ENCODE results near the gene TENT4B.

Gene TENT4B

GRCh38 chr16:50267651-50268050 is 114.5 kb downstream of the TENT4B start:
- ChIA-PET CTCF (no interaction called here), POLR2A (no interaction called here)
- TF ChIP-seq LEF1 (IDR thresholded peaks at IDR 0.05; ENCODE audit: borderline replicate concordance) (no peak), PKNOX1 (IDR thresholded peaks at IDR 0.05) (no peak), FOXK2 (IDR thresholded peaks at IDR 0.05) (no peak), BHLHE40 (IDR thresholded peaks at IDR 0.05; ENCODE audit: borderline replicate concordance) (no peak), ZNF384 (IDR thresholded peaks at IDR 0.05) (no peak), ARNT (IDR thresholded peaks at IDR 0.05) (no peak), SP1 (IDR thresholded peaks at IDR 0.05) (no peak), L3MBTL2 (conservative IDR thresholded peaks at IDR 0.05) (no peak), SUZ12 (IDR thresholded peaks at IDR 0.05) (no peak), HDGF (IDR thresholded peaks at IDR 0.05; ENCODE audit: borderline replicate concordance) (no peak), TARDBP (IDR thresholded peaks at IDR 0.05) (no peak), NFRKB (IDR thresholded peaks at IDR 0.05) (no peak)
- DNase-seq (ENCODE audit: extremely low spot score) = no peak

GRCh38 chr16:50268352-50268751 is 115.2 kb downstream of the TENT4B start:
- no peak for DNase-seq (ENCODE audit: extremely low spot score)
- POLR2A ChIA-PET = no interaction called here
- CTCF ChIA-PET = no interaction called here
- TF ChIP-seq FOXM1 (IDR thresholded peaks at IDR 0.05; ENCODE audit: borderline replicate concordance) = no peak
- no peak for TF ChIP-seq NFRKB (IDR thresholded peaks at IDR 0.05)
- TF ChIP-seq CTBP1 (IDR thresholded peaks at IDR 0.05; ENCODE audit: borderline replicate concordance) = no peak
- TF ChIP-seq TARDBP (IDR thresholded peaks at IDR 0.05) = no peak
- TF ChIP-seq ZNF384 (IDR thresholded peaks at IDR 0.05) = no peak
- no peak for TF ChIP-seq L3MBTL2 (conservative IDR thresholded peaks at IDR 0.05)

GRCh38 chr16:50269061-50269705 is 116.1 kb downstream of the TENT4B start:
- ChIA-PET POLR2A (no interaction called here), CTCF (no interaction called here)
- no peak for DNase-seq (ENCODE audit: extremely low spot score)
- TF ChIP-seq ELF4 (IDR thresholded peaks at IDR 0.05) = no peak
- TF ChIP-seq ZNF384 (IDR thresholded peaks at IDR 0.05) = no peak
- TF ChIP-seq FOXM1 (IDR thresholded peaks at IDR 0.05; ENCODE audit: borderline replicate concordance) = no peak
- no peak for TF ChIP-seq PKNOX1 (IDR thresholded peaks at IDR 0.05)
- TF ChIP-seq CTBP1 (IDR thresholded peaks at IDR 0.05; ENCODE audit: borderline replicate concordance) = no peak
- no peak for TF ChIP-seq FOXA1 (IDR thresholded peaks at IDR 0.05)
- no peak for TF ChIP-seq SUZ12 (IDR thresholded peaks at IDR 0.05)
- no peak for TF ChIP-seq L3MBTL2 (conservative IDR thresholded peaks at IDR 0.05)
- TF ChIP-seq TARDBP (IDR thresholded peaks at IDR 0.05) = no peak
- TF ChIP-seq HDGF (IDR thresholded peaks at IDR 0.05; ENCODE audit: borderline replicate concordance) = no peak
- TF ChIP-seq ARNT (IDR thresholded peaks at IDR 0.05) = no peak
- TF ChIP-seq LEF1 (IDR thresholded peaks at IDR 0.05; ENCODE audit: borderline replicate concordance) = no peak
- no peak for TF ChIP-seq BHLHE40 (IDR thresholded peaks at IDR 0.05; ENCODE audit: borderline replicate concordance)

GRCh38 chr16:50269769-50270509 is 116.8 kb downstream of the TENT4B start:
- POLR2A ChIA-PET = no interaction called here

GRCh38 chr16:50270510-50271147 is 117.5 kb downstream of the TENT4B start:
- TF ChIP-seq LEF1 (IDR thresholded peaks at IDR 0.05; ENCODE audit: borderline replicate concordance) (no peak), FOXK2 (IDR thresholded peaks at IDR 0.05) (no peak), TARDBP (IDR thresholded peaks at IDR 0.05) (no peak), ELF4 (IDR thresholded peaks at IDR 0.05) (no peak), FOXA1 (IDR thresholded peaks at IDR 0.05) (no peak), SUZ12 (IDR thresholded peaks at IDR 0.05) (no peak), ARNT (IDR thresholded peaks at IDR 0.05) (no peak), HDGF (IDR thresholded peaks at IDR 0.05; ENCODE audit: borderline replicate concordance) (no peak), CTBP1 (IDR thresholded peaks at IDR 0.05; ENCODE audit: borderline replicate concordance) (no peak), PKNOX1 (IDR thresholded peaks at IDR 0.05) (no peak), NFRKB (IDR thresholded peaks at IDR 0.05) (no peak), SP1 (IDR thresholded peaks at IDR 0.05) (no peak), L3MBTL2 (conservative IDR thresholded peaks at IDR 0.05) (no peak), FOXM1 (IDR thresholded peaks at IDR 0.05; ENCODE audit: borderline replicate concordance) (no peak), ZNF384 (IDR thresholded peaks at IDR 0.05) (no peak), BHLHE40 (IDR thresholded peaks at IDR 0.05; ENCODE audit: borderline replicate concordance) (no peak)
- no peak for DNase-seq (ENCODE audit: extremely low spot score)
- ChIA-PET CTCF (no interaction called here), POLR2A (no interaction called here)

More at GRCh38 chr16:50269769-50270509, 116.8 kb downstream of the TENT4B start:
- CTCF ChIA-PET = no interaction called here
- no peak for TF ChIP-seq LEF1 (IDR thresholded peaks at IDR 0.05; ENCODE audit: borderline replicate concordance)
- DNase-seq (ENCODE audit: extremely low spot score) = no peak
